GM18870 (cell line): ENCODE data around the gene QARS1.
A peak's percentile ranks its signal among the peaks of the same experiment; 100 is the strongest.

Experiments
- ATAC-seq: cut with Tn5 transposase; IDR thresholded peaks from one replicate; pipeline ENCODE4 v1.9.1; 2021; ENCODE audit warnings: moderate library complexity; ENCODE audit not compliant: unreplicated experiment

Gene QARS1

GRCh38 chr3:49120438-49121131 is 16.0 kb upstream of the QARS1 start, which contains the start of gene USP19:
TSS of gene USP19 (minus strand) at chr3:49120823. CDS start at chr3:49119145, 1,678 bp downstream.
- ATAC-seq, result peak; percentile 53

- no peak for ATAC-seq
Measured at GRCh38 chr3:49120096-49120437, 15.5 kb upstream of the QARS1 start.

DNA sequence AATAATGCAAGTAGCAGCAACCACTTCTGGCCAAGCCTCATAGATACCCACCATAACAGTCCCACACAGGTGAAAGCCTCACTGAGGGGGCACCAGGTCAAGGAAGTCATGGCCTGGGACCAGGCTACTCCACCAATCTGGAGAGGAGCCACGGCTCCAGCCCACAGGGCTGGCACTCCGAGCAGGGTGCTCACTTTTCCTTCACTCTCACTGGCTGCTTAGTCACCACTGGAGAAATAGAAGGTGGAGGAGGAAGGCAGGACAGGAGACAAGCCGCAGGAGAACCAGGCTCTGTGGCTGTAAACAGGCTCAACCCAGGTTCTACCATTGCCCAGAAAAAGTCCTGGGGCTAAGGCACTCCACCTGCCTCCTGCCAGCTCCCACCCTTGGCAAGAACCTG is 14.9 kb upstream of the QARS1 start:
- no peak for ATAC-seq

- ATAC-seq, result no peak
Measured at GRCh38 chr3:49119036-49119435, 14.5 kb upstream of the QARS1 start.

- no peak for ATAC-seq
Measured at GRCh38 chr3:49112262-49112661, 7.7 kb upstream of the QARS1 start.

GRCh38 chr3:49111347-49111746 is 6.8 kb upstream of the QARS1 start:
- no peak for ATAC-seq

GRCh38 chr3:49110780-49111179 is 6.2 kb upstream of the QARS1 start:
- no peak for ATAC-seq

- no peak for ATAC-seq
Measured at GRCh38 chr3:49108346-49108745, 3.8 kb upstream of the QARS1 start.

GRCh38 chr3:49104052-49104426 is 518 bp downstream of the QARS1 start:
- ATAC-seq, result no peak

GRCh38 chr3:49100046-49100615 is 4.4 kb downstream of the QARS1 start:
- ATAC-seq, result no peak

DNA sequence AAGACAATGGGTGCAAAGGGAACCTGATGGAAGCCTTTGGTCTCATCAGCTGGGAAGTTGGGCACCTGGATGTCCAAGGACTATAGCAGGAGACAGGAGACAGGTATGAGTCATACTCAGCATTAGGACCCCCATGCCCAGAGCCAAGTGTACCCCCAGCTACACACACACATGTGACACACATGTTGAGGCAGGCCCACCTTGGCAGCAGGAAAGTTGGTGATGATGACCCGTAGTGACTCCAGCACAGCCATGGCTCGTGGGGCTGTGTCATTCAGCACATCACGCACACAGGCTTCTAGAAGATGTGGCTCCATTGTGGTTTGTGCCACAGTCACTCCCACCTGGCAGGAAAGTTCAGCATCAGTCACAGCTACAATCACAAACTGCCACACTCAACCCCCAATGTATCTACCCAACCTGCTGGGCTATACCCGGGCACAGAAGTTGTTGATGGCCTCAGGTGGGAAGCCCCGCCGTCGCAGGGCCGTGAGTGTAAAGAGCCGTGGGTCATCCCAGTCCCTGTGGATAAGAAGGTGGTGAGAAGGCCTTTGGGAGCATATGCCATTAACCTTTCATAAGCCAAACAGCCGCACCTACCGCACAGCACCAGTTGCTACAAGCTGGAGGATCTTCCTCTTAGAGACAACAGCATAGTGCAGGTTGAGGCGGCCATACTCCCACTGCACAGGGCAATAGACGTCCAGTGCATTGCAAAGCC is 5.5 kb downstream of the QARS1 start:
- ATAC-seq, result no peak

DNA sequence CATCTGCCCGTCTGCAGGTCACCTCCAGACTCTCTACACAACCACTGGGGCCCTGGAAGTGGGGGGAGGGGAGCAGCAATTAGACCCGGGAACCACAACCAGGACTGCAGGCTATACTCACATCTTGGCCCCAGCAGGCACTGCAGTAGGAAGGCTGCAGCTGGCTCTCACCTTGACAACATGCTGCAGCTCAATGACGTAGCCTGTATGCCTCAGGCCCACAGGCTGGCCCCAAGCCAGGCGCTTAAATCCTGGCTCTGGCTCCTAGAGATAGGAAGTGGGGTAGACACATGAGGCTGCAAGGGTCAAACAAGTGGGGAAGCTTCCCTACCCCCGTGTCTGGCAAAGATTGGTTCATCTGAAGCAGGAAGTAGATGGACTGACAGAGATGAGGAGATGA is 6.1 kb downstream of the QARS1 start:
- no peak for ATAC-seq

GRCh38 chr3:49093853-49094767 is 10.4 kb downstream of the QARS1 start, which contains the start of gene QRICH1:
TSS of gene QRICH1 (minus strand) at chr3:49094071. CDS start at chr3:49077017, 17,054 bp downstream.
- peak; percentile 85 for ATAC-seq

DNA sequence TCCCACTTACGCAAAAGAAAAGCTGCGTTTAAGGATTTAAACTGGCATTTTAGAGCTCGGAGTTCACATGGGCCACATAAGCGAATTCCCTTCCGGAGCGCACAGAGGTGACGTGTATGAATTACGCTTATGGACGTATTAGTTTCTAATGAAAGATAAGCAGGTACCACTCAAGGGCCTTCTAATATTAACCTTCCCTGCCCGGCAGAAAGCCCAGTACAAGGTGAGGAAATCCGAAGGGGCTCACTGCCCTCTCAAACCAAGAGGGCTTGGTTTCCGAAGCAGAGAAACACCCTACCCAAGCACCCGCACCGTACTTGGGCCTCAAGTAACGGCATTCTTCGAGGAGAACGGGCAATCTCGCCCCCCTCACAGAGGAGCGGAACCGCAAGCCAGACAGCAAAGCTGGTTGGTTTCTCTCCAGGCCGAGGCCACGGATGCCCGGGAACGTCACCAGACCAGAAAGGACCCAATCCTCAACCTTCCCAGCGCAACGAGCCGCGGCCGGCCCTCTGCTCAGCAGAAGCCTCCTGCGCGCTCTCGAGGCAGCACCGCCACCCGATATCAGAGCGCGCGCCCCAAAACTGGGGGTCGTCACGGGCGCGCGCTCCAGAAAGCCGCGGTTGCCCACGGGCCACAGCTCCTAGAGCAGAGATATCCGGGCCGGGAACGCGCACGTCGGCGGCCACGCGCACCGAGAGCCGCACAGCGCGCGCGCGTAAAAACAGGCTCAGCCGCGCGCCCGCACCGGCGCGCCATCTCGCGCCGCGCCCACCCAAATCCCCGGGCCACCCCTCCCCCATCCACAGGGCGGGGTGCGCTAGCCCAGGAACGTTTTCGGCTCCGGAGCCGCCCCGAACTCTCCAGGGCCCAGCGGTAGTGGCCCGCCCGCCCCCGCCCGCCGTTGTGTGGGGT is 11.4 kb downstream of the QARS1 start:
- ATAC-seq, result peak; percentile 26

GRCh38 chr3:49081429-49081828 is 23.1 kb downstream of the QARS1 start:
- no peak for ATAC-seq

GRCh38 chr3:49079270-49079669 is 25.3 kb downstream of the QARS1 start:
- ATAC-seq, result no peak

- ATAC-seq, result no peak
Measured at GRCh38 chr3:49076646-49077045, 27.9 kb downstream of the QARS1 start.

DNA sequence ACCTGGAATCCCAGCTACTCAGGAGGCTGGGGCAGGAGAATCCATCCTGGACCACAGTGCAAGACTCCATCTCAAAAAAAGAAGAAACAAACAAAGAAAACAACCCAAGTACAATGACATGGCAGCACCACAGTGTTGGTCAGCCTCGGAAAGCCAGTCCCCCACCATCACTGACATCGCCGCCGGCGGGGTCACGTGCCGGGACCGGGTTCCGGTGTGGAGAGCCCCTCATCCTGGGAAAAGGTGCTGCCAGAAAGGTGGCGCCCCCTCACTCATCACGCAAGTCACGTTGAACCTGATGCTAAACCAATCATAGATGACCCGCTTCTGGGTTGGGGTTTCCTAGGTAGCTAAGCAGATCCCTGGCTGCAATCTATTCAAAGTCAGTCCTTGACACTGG is 28.4 kb downstream of the QARS1 start:
- ATAC-seq, result no peak

DNA sequence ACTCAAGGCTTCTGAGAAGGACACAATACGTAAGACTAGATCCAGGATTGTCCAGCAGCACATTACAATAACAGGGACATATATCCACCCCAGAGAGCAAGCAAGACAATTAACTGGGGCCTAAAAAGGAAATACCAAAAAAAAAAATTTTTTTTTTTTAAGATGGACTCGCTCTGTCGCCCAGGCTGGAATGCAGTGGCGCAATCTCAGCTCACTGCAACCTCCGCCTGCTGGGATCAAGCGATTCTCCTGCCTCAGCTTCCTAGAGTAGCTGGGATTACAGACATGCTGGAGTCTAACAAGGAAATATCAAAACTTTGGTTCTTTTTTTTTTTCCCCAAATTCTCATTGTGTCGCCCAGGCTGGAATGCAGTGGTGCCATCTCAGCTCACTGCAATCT is 46.5 kb downstream of the QARS1 start:
- ATAC-seq, result no peak

GRCh38 chr3:49057268-49057667 is 47.3 kb downstream of the QARS1 start:
- no peak for ATAC-seq
